ENCODE results near the gene RUNDC3A. TPM values are rescaled to one million over a fixed set of nuclear protein-coding genes. Genes with fewer than 3 reads are reported as not detected.
"Not testable (repeated sequence)": the region's sequence is repeated elsewhere in the genome, so short reads cannot be mapped to it uniquely, and the experiment has no call there.

RUNDC3A gene
- total RNA-seq, 1 experiment from 2014 or later: 5.2 TPM

GRCh38 chr17:44338702-44339101 is 30.3 kb downstream of the RUNDC3A start (continued):
- TF ChIP-seq E2F4 (CRISPR knock-in tag; IDR thresholded peaks at IDR 0.05; ENCODE audit: borderline replicate concordance, low read depth) (no peak), ZBTB21 (CRISPR knock-in tag; IDR thresholded peaks at IDR 0.05; ENCODE audit: borderline replicate concordance) (no peak)

GRCh38 chr17:44340553-44340952 is 32.2 kb downstream of the RUNDC3A start:
- H3K27ac Mint-ChIP-seq; H3K36me3 Mint-ChIP-seq; ATAC-seq; H3K4me3 Mint-ChIP-seq; POLR2A ChIA-PET; H3K4me1 Mint-ChIP-seq; DNase-seq (ENCODE audit: low spot score); H3K9me3 Mint-ChIP-seq: not testable (repeated sequence)
- H3K27me3 Mint-ChIP-seq (ENCODE audit: low read depth): peaks cover 23% of the 10 kb centered on the region
- CTCF ChIA-PET: interaction anchor here (0.6 to 3.1 kb wide), 3 partner anchors 10 to 119 kb away, joined by 5 to 14 read pairs (median 7); no protein-coding TSS in a partner anchor

- Mint-ChIP-seq H3K36me3 (no peaks in the 10 kb centered on the region), H3K27ac (no peak overlapping the region)
- POLR2A ChIA-PET: no interaction called here
Observed at GRCh38 chr17:44343510-44344209, 35.3 kb downstream of the RUNDC3A start.

More at GRCh38 chr17:44343510-44344209, 35.3 kb downstream of the RUNDC3A start:
- TF ChIP-seq E2F5 (CRISPR knock-in tag; IDR thresholded peaks at IDR 0.05) (no peak), AR (CRISPR knock-in tag; IDR thresholded peaks at IDR 0.05) (no peak), CREM (CRISPR knock-in tag; IDR thresholded peaks at IDR 0.05) (no peak), OVOL2 (CRISPR knock-in tag; IDR thresholded peaks at IDR 0.05; ENCODE audit: borderline replicate concordance) (no peak), HMGXB4 (CRISPR knock-in tag; IDR thresholded peaks at IDR 0.05) (no peak), NFATC4 (CRISPR knock-in tag; IDR thresholded peaks at IDR 0.05) (no peak), JAZF1 (CRISPR knock-in tag; IDR thresholded peaks at IDR 0.05) (no peak), GABPB1 (CRISPR knock-in tag; IDR thresholded peaks at IDR 0.05) (no peak), JUN (CRISPR knock-in tag; IDR thresholded peaks at IDR 0.05) (no peak), ZNF512 (CRISPR knock-in tag; IDR thresholded peaks at IDR 0.05; ENCODE audit: borderline replicate concordance) (no peak), HMGA2 (CRISPR knock-in tag; IDR thresholded peaks at IDR 0.05) (no peak), ZNF281 (CRISPR knock-in tag; IDR thresholded peaks at IDR 0.05) (no peak), PREB (CRISPR knock-in tag; IDR thresholded peaks at IDR 0.05; ENCODE audit: borderline replicate concordance) (no peak)
- Mint-ChIP-seq H3K4me3 (no peak overlapping the region), H3K27me3 (ENCODE audit: low read depth) (peaks cover 20% of the 10 kb centered on the region), H3K9me3 (no peaks in the 10 kb centered on the region), H3K4me1 (peaks cover 8% of the 10 kb centered on the region)
- CTCF ChIA-PET: interaction anchor here (2.5 to 3.5 kb wide), 6 partner anchors 11 to 220 kb away, joined by 7 to 78 read pairs (median 20); partner anchors contain the start of gene HDAC5
- DNase-seq (ENCODE audit: low spot score): no peak
- ATAC-seq: no peak

Measured in WTC11 (cell line).